Measurements from ENCODE around the gene GPR75. TPM values are rescaled to one million over a fixed set of nuclear protein-coding genes. Genes with fewer than 3 reads are reported as not detected.
"Not testable (repeated sequence)": the region's sequence is repeated elsewhere in the genome, so short reads cannot be mapped to it uniquely, and the experiment has no call there.

The GPR75 gene
- total and polyA plus RNA-seq, 2 of the 13 experiments (the other 11 are each of a cell fraction or from before 2014, with no cell fraction given): 3.3 to 4.1 TPM

- TF ChIP-seq, protein P1, sequence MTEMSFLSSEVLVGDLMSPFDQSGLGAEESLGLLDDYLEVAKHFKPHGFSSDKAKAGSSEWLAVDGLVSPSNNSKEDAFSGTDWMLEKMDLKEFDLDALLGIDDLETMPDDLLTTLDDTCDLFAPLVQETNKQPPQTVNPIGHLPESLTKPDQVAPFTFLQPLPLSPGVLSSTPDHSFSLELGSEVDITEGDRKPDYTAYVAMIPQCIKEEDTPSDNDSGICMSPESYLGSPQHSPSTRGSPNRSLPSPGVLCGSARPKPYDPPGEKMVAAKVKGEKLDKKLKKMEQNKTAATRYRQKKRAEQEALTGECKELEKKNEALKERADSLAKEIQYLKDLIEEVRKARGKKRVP (CRISPR knock-in tag; IDR thresholded peaks at IDR 0.05): peak in 1 of 2 experiments; percentile 54; a peak in 2 of 4 replicates
- TF ChIP-seq GATAD2A (CRISPR knock-in tag; IDR thresholded peaks at IDR 0.05) (peak; percentile 98), ZBTB33 (CRISPR knock-in tag; IDR thresholded peaks at IDR 0.05) (0 out of 2 replicates have a peak, but pooled peaks have one; percentile 44), HNF1B (CRISPR knock-in tag; IDR thresholded peaks at IDR 0.05) (0 out of 2 replicates have a peak, but pooled peaks have one; percentile 10), SOX6 (CRISPR knock-in tag; IDR thresholded peaks at IDR 0.05) (peak; percentile 82; the same call in 1 of the 2 replicates), NONO (CRISPR knock-in tag; conservative IDR thresholded peaks at IDR 0.05) (peak; percentile 76), EP300 (IDR thresholded peaks at IDR 0.05; ENCODE audit: low read depth in 2 of 2, low read length in 2 of 2) (peak; percentile 68 to 87; a peak in 3 of 4 replicates), EP300 (CRISPR knock-in tag; IDR thresholded peaks at IDR 0.05; ENCODE audit: borderline replicate concordance) (peak; percentile 59), CEBPB (IDR thresholded peaks at IDR 0.05; ENCODE audit: borderline replicate concordance, low read depth, low read length) (peak; percentile 100), SAP130 (CRISPR knock-in tag; IDR thresholded peaks at IDR 0.05; ENCODE audit: low read depth) (peak; percentile 78), TEAD3 (CRISPR knock-in tag; optimal IDR thresholded peaks at IDR 0.05; ENCODE audit: borderline replicate concordance) (peak; percentile 71), ZNF3 (CRISPR knock-in tag; IDR thresholded peaks at IDR 0.05) (peak; percentile 70; the same call in 1 of the 2 replicates), RXRA (CRISPR knock-in tag; IDR thresholded peaks at IDR 0.05) (peak; percentile 56; the same call in 1 of the 2 replicates), KDM4B (CRISPR knock-in tag; IDR thresholded peaks at IDR 0.05) (peak; percentile 69; the same call in 1 of the 2 replicates), FOSL2 (CRISPR knock-in tag; IDR thresholded peaks at IDR 0.05) (peak; percentile 58), TARDBP (CRISPR knock-in tag; IDR thresholded peaks at IDR 0.05) (peak; percentile 50; the same call in 1 of the 2 replicates), TGIF2 (CRISPR knock-in tag; IDR thresholded peaks at IDR 0.05) (peak; percentile 28; the same call in 1 of the 2 replicates), KDM3A (CRISPR knock-in tag; IDR thresholded peaks at IDR 0.05; ENCODE audit: low read depth) (peak; percentile 58; the same call in 1 of the 2 replicates)
- TF ChIP-seq, protein P2, sequence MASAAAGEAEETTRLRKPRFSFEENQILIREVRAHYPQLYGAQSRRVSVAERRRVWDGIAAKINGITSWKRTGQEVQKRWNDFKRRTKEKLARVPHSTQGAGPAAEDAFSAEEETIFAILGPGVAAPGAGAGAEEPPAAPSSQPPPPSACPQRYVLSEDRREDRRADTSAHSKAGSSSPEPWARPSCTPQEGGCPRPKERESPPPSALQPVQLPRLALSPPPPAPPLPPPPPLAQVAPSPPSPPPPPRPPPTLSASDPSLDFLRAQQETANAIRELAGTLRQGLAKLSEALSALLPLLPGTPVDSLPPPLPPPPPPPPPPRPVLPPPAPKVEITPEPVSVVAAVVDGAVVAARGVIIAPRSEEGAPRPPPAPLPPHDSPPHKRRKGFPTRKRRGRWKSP (CRISPR knock-in tag; IDR thresholded peaks at IDR 0.05): peak; percentile 34; the same call in 1 of the 2 replicates
- not testable (repeated sequence) for TF ChIP-seq SOX6, NONO (IDR thresholded peaks at IDR 0.05)
- TF ChIP-seq, protein P3, sequence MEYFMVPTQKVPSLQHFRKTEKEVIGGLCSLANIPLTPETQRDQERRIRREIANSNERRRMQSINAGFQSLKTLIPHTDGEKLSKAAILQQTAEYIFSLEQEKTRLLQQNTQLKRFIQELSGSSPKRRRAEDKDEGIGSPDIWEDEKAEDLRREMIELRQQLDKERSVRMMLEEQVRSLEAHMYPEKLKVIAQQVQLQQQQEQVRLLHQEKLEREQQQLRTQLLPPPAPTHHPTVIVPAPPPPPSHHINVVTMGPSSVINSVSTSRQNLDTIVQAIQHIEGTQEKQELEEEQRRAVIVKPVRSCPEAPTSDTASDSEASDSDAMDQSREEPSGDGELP (IDR thresholded peaks at IDR 0.05; ENCODE audit: borderline replicate concordance, low read depth): peak; percentile 17; the same call in 1 of the 2 replicates
- TF ChIP-seq, protein P4, sequence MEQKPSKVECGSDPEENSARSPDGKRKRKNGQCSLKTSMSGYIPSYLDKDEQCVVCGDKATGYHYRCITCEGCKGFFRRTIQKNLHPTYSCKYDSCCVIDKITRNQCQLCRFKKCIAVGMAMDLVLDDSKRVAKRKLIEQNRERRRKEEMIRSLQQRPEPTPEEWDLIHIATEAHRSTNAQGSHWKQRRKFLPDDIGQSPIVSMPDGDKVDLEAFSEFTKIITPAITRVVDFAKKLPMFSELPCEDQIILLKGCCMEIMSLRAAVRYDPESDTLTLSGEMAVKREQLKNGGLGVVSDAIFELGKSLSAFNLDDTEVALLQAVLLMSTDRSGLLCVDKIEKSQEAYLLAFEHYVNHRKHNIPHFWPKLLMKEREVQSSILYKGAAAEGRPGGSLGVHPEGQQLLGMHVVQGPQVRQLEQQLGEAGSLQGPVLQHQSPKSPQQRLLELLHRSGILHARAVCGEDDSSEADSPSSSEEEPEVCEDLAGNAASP (CRISPR knock-in tag; IDR thresholded peaks at IDR 0.05; ENCODE audit: borderline replicate concordance): peak; percentile 19; the same call in 1 of the 2 replicates
Observed at GRCh38 chr2:53851052-53851757, 8.6 kb downstream of the GPR75 start (continued).
